HEK293 (cell line): ENCODE measurements around the gene MMP15.

Experiments used
- CTCF ChIA-PET: fragments of 350-600 bp; formaldehyde crosslinking; extraction: SDS; loops from one replicate; lab custom pipeline; 2021; ENCODE audit warnings: antibody characterized with exemption; lab: Yijun Ruan, JAX
- POLR2A ChIA-PET: fragments of 300-600 bp; formaldehyde crosslinking; extraction: SDS; loops from one replicate; lab custom pipeline; 2020; ENCODE audit warnings: antibody characterized with exemption, inconsistent platforms; lab: Yijun Ruan, JAX
- H3K27ac ChIP-seq: fragments of 200-500 bp; sonication (Bioruptor generic); 2 replicates; pipeline ENCODE4 v1.5.1; 2014; ENCODE audit warnings: low read depth, low read length, control low read depth, inconsistent platforms; ENCODE audit errors: extremely low read depth
- H3K36me3 ChIP-seq, 2 experiments: fragments of 200-500 bp in 1 of 2; sonication (Bioruptor generic) in 1 of 2; 1 replicate in 1 of 2; 2 replicates in 1 of 2; pipeline ENCODE4 v1.5.1; 2014 to 2017; ENCODE audit warnings: inconsistent platforms in 2 of 2, low read length in 2 of 2; ENCODE audit not compliant: control insufficient read depth in 2 of 2, insufficient read depth in 1 of 2
- H3K4me1 ChIP-seq: fragments of 200-500 bp; sonication (Bioruptor generic); 2 replicates; pipeline ENCODE4 v1.5.1; 2014; ENCODE audit warnings: mild to moderate bottlenecking, low read length, inconsistent platforms; ENCODE audit not compliant: control insufficient read depth, insufficient read depth
- H3K4me3 ChIP-seq: 2 replicates; pipeline ENCODE4 v1.5.1; 2011; ENCODE audit warnings: low read depth, mild to moderate bottlenecking, control low read depth, low read length, moderate library complexity
- H3K9me3 ChIP-seq: fragments of 200-500 bp; sonication (Bioruptor generic); 2 replicates; pipeline ENCODE4 v1.5.1; 2014; ENCODE audit warnings: low read depth, low read length, inconsistent platforms; ENCODE audit not compliant: control insufficient read depth, insufficient read depth
- BCL11B ChIP-seq: fragments of 450-650 bp; formaldehyde crosslinking; IDR thresholded peaks from 2 replicates; pipeline ENCODE4 v1.5.1; 2016; ENCODE audit warnings: low read depth, missing biosample characterization, missing genetic modification characterization
- GLI4 ChIP-seq: fragments of 450-650 bp; formaldehyde crosslinking; IDR thresholded peaks from 2 replicates; pipeline ENCODE4 v1.5.1; 2016; ENCODE audit warnings: missing biosample characterization, missing genetic modification characterization
- GLIS1 ChIP-seq: fragments of 450-650 bp; formaldehyde crosslinking; IDR thresholded peaks from 2 replicates; pipeline ENCODE4 v1.5.1; 2016; ENCODE audit warnings: missing biosample characterization, missing genetic modification characterization
- HOXD13 ChIP-seq: sonication (generic); formaldehyde crosslinking; IDR thresholded peaks from 2 replicates; pipeline ENCODE4 v1.8.0; 2022; ENCODE audit warnings: missing genetic modification reagents, borderline replicate concordance
- REST ChIP-seq: fragments of 450-650 bp; formaldehyde crosslinking; IDR thresholded peaks from 2 replicates; pipeline ENCODE4 v1.5.1; 2016; ENCODE audit warnings: missing biosample characterization, missing genetic modification characterization
- SP3 ChIP-seq: fragments of 450-650 bp; formaldehyde crosslinking; IDR thresholded peaks from 2 replicates; pipeline ENCODE4 v1.5.1; 2016; ENCODE audit warnings: missing biosample characterization, missing genetic modification characterization
- TCF7L2 ChIP-seq: IDR thresholded peaks from 2 replicates; pipeline ENCODE4 v1.6.1; 2011; ENCODE audit warnings: low read depth, mild to moderate bottlenecking, inconsistent platforms, low read length, moderate library complexity, borderline replicate concordance
- ZBTB44 ChIP-seq: fragments of 450-650 bp; IDR thresholded peaks from 2 replicates; pipeline ENCODE4 v1.5.1; 2018; ENCODE audit warnings: missing biosample characterization, mild to moderate bottlenecking, missing genetic modification characterization
- ZBTB48 ChIP-seq: fragments of 450-650 bp; formaldehyde crosslinking; IDR thresholded peaks from 2 replicates; pipeline ENCODE4 v1.5.1; 2016; ENCODE audit warnings: missing biosample characterization, missing genetic modification characterization
- ZBTB8A ChIP-seq: fragments of 450-650 bp; formaldehyde crosslinking; IDR thresholded peaks from 2 replicates; pipeline ENCODE4 v1.5.1; 2016; ENCODE audit warnings: missing biosample characterization, missing genetic modification characterization
- ZFP37 ChIP-seq: fragments of 450-650 bp; formaldehyde crosslinking; IDR thresholded peaks from 2 replicates; pipeline ENCODE4 v1.5.1; 2016; ENCODE audit warnings: missing biosample characterization, missing genetic modification characterization
- ZFP69B ChIP-seq: fragments of 450-650 bp; formaldehyde crosslinking; IDR thresholded peaks from 2 replicates; pipeline ENCODE4 v1.5.1; 2016; ENCODE audit warnings: missing biosample characterization, missing genetic modification characterization
- ZNF10 ChIP-seq: fragments of 450-650 bp; formaldehyde crosslinking; IDR thresholded peaks from 2 replicates; pipeline ENCODE4 v1.5.1; 2017; ENCODE audit warnings: missing biosample characterization, missing genetic modification characterization
- ZNF114 ChIP-seq: fragments of 450-650 bp; formaldehyde crosslinking; IDR thresholded peaks from 2 replicates; pipeline ENCODE4 v1.5.0; 2017; ENCODE audit warnings: missing biosample characterization, missing genetic modification characterization
- ZNF138 ChIP-seq: fragments of 450-650 bp; formaldehyde crosslinking; IDR thresholded peaks from 2 replicates; pipeline ENCODE4 v1.5.1; 2016; ENCODE audit warnings: missing biosample characterization, missing genetic modification characterization, borderline replicate concordance
- ZNF16 ChIP-seq: fragments of 450-650 bp; formaldehyde crosslinking; IDR thresholded peaks from 2 replicates; pipeline ENCODE4 v1.5.1; 2016; ENCODE audit warnings: low read depth, missing biosample characterization, missing genetic modification characterization
- ZNF169 ChIP-seq: fragments of 450-650 bp; formaldehyde crosslinking; IDR thresholded peaks from 2 replicates; pipeline ENCODE4 v1.5.1; 2016; ENCODE audit warnings: missing biosample characterization, missing genetic modification characterization
- ZNF221 ChIP-seq: fragments of 450-650 bp; formaldehyde crosslinking; IDR thresholded peaks from 2 replicates; pipeline ENCODE4 v1.5.1; 2017; ENCODE audit warnings: missing biosample characterization, missing genetic modification characterization, borderline replicate concordance
- ZNF274 ChIP-seq, 2 experiments: fragments of 200-500 bp in 1 of 2; fragments of 450-650 bp in 1 of 2; sonication (Bioruptor generic) in 1 of 2; formaldehyde crosslinking in 1 of 2; IDR thresholded peaks; 2 replicates each; pipeline versions ENCODE4 v1.5.1 to v1.6.1; 2014 to 2016; ENCODE audit warnings: borderline replicate concordance in 1 of 2, inconsistent platforms in 1 of 2, low read length in 1 of 2, missing biosample characterization in 1 of 2, missing genetic modification characterization in 1 of 2
- ZNF341 ChIP-seq: fragments of 450-650 bp; formaldehyde crosslinking; IDR thresholded peaks from 2 replicates; pipeline ENCODE4; 2016; ENCODE audit warnings: low read depth, missing biosample characterization, missing genetic modification characterization
- ZNF354C ChIP-seq: fragments of 450-650 bp; formaldehyde crosslinking; IDR thresholded peaks from 2 replicates; pipeline ENCODE4 v1.5.1; 2016; ENCODE audit warnings: missing biosample characterization, missing genetic modification characterization, low read depth, borderline replicate concordance
- ZNF362 ChIP-seq: fragments of 450-650 bp; formaldehyde crosslinking; IDR thresholded peaks from 2 replicates; pipeline ENCODE4 v1.5.1; 2016; ENCODE audit warnings: missing biosample characterization, missing genetic modification characterization
- ZNF48 ChIP-seq: fragments of 450-650 bp; formaldehyde crosslinking; IDR thresholded peaks from 2 replicates; pipeline ENCODE4 v1.5.1; 2016; ENCODE audit warnings: missing biosample characterization, missing genetic modification characterization
- ZNF837 ChIP-seq: fragments of 450-650 bp; formaldehyde crosslinking; IDR thresholded peaks from 2 replicates; pipeline ENCODE4 v1.5.1; 2016; ENCODE audit warnings: missing biosample characterization, missing genetic modification characterization
- ZXDB ChIP-seq: fragments of 450-650 bp; formaldehyde crosslinking; IDR thresholded peaks from 2 replicates; pipeline ENCODE4 v1.5.1; 2016; ENCODE audit warnings: missing biosample characterization, missing genetic modification characterization

Gene MMP15

GRCh38 chr16:58045096-58045495 is 19.5 kb downstream of the MMP15 start:
- H3K27ac ChIP-seq, result no peak overlapping the region
- no peaks in the 10 kb centered on the region for H3K4me1 ChIP-seq
- peaks cover 0 to 34% of the 10 kb centered on the region in 2 experiments; a peak in 1 of 3 replicates for H3K36me3 ChIP-seq
- TF ChIP-seq ZBTB8A (tag by site-specific recombination), result no peak
- no peak for TF ChIP-seq ZXDB (tag by site-specific recombination)
- TF ChIP-seq ZNF341 (tag by site-specific recombination), result no peak
- no peak for TF ChIP-seq ZNF114 (tag by site-specific recombination)
- TF ChIP-seq GLI4 (tag by site-specific recombination), result no peak
- no peak for TF ChIP-seq ZNF354C (tag by site-specific recombination)
- no peak for TF ChIP-seq ZNF138
- no peak for TF ChIP-seq BCL11B
- no peak for TF ChIP-seq ZNF221
- no peak for TF ChIP-seq ZNF362 (tag by site-specific recombination)
- TF ChIP-seq ZBTB48 (tag by site-specific recombination), result no peak
- TF ChIP-seq, all 188 proteins: peak for 0
- H3K9me3 ChIP-seq, result no peaks in the 10 kb centered on the region
- ChIA-PET CTCF (no interaction called here), POLR2A (no interaction called here)
- no peak overlapping the region for H3K4me3 ChIP-seq

GRCh38 chr16:58046054-58046881 is 20.7 kb downstream of the MMP15 start:
- peaks cover 0 to 26% of the 10 kb centered on the region in 2 experiments; a peak in 1 of 3 replicates for H3K36me3 ChIP-seq

GRCh38 chr16:58046936-58047335 is 21.4 kb downstream of the MMP15 start:
- ChIA-PET CTCF (no interaction called here), POLR2A (no interaction called here)
- Histone ChIP-seq H3K27ac (no peak overlapping the region), H3K4me1 (no peaks in the 10 kb centered on the region), H3K9me3 (no peaks in the 10 kb centered on the region), H3K4me3 (no peak overlapping the region), H3K36me3 (peaks cover 0 to 24% of the 10 kb centered on the region in 2 experiments; a peak in 1 of 3 replicates)
- TF ChIP-seq ZFP69B (tag by site-specific recombination) (no peak), ZFP37 (tag by site-specific recombination) (no peak), ZNF48 (no peak), ZNF274 (IDR thresholded peaks at IDR 0.05; ENCODE audit: low read length) (no peak), ZNF274 (tag by site-specific recombination; IDR thresholded peaks at IDR 0.05; ENCODE audit: borderline replicate concordance) (no peak), HOXD13 (CRISPR knock-in tag) (no peak), ZBTB44 (tag by site-specific recombination) (no peak), SP3 (tag by site-specific recombination) (no peak), REST (tag by site-specific recombination) (no peak), ZNF16 (tag by site-specific recombination) (no peak), TCF7L2 (no peak), ZNF169 (tag by site-specific recombination) (no peak), ZNF837 (tag by site-specific recombination) (no peak)

More at GRCh38 chr16:58046054-58046881, 20.7 kb downstream of the MMP15 start:
- POLR2A ChIA-PET, result no interaction called here
- CTCF ChIA-PET, result interaction anchor here (0.6 kb wide), 1 partner anchor 131 kb away, joined by 3 read pairs; no protein-coding TSS in a partner anchor
- H3K4me1 ChIP-seq, result no peaks in the 10 kb centered on the region
- H3K4me3 ChIP-seq, result no peak overlapping the region
- H3K27ac ChIP-seq, result no peak overlapping the region
- TF ChIP-seq GLIS1 (tag by site-specific recombination) (peak; percentile 29; the same call in 1 of the 2 replicates), ZNF10 (no peak)
- TF ChIP-seq, all 188 proteins: peak for 1
- no peaks in the 10 kb centered on the region for H3K9me3 ChIP-seq
